Measurements from ENCODE around the gene LDLRAD4.

DNA sequence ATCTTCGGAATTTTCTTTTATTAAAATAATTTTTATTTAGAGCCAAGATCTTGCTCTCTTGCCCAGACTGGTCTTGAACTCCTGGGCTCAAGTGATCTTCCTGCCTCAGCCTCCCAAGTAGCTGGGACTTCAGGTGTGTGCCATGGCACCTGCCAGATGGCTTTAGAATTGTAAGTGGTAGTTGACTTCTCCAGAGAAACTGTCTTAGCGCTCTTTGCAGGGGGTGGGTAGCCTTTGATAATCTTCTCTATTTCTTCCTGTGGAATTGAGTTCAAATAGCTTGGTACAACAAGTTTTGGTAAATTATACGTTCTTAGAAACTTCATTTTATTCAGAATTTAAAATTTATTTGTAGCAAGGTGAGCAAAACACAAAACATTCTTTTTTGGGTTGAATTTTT, 113.3 kb downstream of the LDLRAD4 start:
- no peak for TF ChIP-seq EP300 (IDR thresholded peaks at IDR 0.05)
- TF ChIP-seq, protein P1, sequence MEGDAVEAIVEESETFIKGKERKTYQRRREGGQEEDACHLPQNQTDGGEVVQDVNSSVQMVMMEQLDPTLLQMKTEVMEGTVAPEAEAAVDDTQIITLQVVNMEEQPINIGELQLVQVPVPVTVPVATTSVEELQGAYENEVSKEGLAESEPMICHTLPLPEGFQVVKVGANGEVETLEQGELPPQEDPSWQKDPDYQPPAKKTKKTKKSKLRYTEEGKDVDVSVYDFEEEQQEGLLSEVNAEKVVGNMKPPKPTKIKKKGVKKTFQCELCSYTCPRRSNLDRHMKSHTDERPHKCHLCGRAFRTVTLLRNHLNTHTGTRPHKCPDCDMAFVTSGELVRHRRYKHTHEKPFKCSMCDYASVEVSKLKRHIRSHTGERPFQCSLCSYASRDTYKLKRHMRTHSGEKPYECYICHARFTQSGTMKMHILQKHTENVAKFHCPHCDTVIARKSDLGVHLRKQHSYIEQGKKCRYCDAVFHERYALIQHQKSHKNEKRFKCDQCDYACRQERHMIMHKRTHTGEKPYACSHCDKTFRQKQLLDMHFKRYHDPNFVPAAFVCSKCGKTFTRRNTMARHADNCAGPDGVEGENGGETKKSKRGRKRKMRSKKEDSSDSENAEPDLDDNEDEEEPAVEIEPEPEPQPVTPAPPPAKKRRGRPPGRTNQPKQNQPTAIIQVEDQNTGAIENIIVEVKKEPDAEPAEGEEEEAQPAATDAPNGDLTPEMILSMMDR (IDR thresholded peaks at IDR 0.05), result no peak
- TF ChIP-seq POLR2AphosphoS5 (IDR thresholded peaks at IDR 0.05), result no peak
- TF ChIP-seq POLR2A (IDR thresholded peaks at IDR 0.05), result no peak

Measured in upper lobe of left lung (tissue), 4 donors.